Hippocampal formation (tissue), 2 donors: ENCODE measurements around the gene JAKMIP1.

Experiments
- DNase-seq, 2 donors: peaks; one replicate each; lab custom pipeline; 2025; lab: John Stamatoyannopoulos, UW

Gene JAKMIP1

DNA sequence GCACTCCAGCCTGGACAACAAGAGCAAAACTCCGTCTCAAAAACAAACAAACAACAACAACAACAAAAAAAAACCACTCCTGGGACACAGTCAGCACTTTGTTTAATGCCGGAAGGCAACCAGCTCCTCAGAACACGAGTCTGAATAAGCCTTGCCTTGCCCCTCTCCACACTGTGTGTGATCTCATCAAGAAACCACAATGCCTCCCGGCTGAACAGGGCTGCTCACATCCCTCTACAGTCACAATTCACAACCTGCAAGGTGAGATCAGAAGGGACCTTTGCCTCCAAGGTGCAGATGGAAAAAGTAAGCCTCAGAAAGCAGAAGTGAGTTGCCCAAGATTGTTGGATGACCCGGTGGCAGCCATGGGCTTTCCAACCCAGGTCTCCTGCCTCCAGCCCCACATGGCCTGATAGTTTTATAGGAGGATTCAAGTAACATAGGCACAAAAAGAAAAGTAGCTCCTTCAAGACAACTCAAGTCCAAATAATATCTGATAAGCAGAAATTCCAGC, 80.8 kb downstream of the JAKMIP1 start:
- DNase-seq, result no peak

DNA sequence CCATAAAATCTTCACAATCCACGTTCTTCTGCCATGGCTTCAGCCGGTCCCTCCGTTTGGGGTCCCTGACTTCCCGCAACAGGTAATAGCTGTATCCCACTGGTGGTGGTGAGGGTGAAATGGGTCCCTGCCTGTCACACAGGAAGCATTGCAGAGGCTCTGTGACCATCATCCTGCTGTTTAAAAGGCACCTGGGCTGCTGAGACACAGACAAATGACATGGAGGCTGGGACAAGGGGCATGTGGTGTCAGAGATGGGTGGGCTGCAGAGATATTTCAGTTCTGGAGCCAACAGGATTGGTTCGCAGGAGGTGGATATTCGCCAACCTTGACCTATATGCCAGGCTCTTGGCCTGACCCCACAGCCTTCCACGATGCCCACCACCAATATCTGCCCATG, 82.1 kb downstream of the JAKMIP1 start:
- no peak for DNase-seq

DNA sequence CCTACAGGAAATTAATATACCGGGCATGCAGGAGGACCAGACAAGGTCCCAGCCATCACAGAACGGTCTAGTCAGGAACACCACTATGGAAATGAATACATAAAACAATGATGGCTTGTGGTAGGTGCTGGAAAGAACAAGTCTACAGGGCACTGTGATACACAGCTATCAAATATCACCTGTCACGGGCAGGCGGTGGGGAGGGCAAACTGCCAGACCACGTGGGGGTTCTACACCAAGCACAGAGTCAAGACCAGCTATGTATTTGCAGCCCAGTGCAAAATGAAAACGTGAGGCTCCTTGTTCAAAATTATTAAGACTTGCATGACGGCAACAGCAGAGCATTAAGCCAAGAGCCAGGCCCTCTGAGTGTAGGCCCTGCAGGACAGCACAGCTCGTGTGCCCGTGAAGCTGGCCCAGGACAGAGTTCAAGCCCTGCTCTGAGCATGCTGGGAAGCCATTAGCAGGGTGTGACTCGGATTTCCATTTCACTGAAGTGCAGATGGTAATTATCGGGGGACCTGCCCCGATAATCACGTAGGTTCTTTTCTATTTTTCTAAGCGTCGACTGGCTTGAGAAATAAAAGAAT, 83.6 kb downstream of the JAKMIP1 start:
- no peak for DNase-seq

DNA sequence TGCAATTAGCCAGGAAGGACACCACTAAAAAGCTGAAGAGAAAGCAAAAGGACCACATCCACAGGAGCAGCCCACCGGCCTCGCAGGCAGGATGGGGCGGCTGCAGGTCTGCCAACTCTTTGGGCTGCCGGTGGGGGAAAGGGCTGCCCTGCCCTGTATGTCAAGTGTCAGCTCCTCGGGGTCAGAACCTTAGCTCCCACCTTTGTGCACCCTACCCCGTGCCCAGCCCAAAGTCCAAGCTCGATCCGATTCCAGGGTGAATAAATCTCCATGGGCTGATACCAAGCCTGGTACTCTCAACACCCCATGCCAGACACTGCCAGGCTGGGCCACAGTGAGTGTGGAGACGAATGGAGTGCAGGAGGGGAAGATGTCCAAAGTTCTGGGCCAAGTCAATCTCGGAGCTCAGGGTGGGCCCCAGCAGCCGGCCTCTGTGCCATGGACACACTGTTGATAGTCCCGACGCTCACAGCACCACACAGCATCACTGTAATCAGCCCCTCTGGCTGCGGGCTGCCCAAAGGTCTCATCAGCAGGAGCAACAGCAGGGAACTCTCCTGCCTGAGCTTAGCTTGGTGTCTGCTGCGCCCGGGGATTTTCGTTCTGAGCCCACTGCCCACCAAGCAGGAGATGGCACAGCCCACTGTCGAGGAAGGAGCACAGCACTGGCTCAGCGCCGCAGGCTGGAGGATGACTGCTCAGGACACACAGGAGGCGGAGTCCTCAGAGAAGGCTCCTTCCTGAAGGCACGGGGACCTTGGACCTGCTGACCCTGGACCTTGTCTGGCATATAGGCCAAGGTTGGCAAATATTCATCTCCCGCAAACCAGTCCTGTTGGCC, 84.4 kb downstream of the JAKMIP1 start:
- no peak for DNase-seq

DNA sequence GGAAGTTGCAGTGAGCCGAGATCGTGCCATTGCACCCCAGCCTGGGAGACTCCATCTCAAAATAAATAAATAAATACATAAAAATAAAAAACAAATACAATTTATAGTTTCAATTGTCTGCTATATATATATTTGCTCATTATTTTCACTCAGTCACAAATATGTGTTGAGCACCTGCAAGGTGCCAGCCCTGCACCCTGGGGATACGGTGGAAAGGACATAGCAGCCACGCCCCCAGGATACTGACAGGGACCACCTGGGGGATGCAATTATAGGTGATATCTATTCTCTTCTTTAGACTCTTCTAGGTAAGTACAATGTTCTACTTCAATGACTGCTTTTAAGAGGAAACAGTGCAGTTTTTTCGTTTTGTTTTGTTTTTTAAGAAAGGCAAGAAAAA, 85.0 kb downstream of the JAKMIP1 start:
- no peak for DNase-seq

DNA sequence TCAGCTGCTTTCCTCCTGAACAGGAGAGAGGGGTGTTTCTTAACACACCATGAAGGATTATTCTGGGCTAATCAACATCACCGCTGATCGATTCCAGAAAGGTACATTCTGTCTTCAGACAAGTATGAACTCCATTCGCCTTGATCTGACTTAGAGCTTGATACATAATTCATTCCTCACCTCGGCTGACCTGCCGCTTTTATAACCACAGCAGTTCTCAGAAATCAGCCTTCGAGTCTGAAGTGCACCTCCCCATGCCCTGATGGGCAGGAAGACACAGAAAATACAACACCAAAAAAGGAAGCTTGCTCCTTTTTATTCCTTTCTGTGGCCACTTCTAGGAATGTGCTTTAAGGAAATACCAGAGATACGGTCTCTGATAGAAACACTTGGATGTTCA, 85.7 kb downstream of the JAKMIP1 start:
- DNase-seq, result no peak

DNA sequence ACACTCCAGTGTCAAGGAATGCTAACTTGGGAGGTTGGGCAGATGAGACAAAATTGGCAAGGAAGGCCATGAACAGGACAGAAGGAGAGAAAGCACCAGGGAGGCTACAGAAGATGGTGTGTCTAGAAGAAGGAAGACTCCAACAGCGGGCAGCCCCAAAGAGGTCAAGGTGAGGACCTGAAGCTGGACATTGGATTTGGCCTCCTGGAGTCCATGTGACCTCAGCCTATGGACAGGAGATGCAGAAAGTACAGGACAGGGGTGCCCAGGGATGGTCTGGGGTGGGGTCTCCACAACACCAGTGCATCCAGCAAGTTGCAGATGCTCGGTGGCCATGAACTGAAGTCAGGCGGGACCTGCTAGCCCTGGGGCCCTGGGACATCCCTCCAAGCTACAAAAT, 86.2 kb downstream of the JAKMIP1 start:
- no peak for DNase-seq

DNA sequence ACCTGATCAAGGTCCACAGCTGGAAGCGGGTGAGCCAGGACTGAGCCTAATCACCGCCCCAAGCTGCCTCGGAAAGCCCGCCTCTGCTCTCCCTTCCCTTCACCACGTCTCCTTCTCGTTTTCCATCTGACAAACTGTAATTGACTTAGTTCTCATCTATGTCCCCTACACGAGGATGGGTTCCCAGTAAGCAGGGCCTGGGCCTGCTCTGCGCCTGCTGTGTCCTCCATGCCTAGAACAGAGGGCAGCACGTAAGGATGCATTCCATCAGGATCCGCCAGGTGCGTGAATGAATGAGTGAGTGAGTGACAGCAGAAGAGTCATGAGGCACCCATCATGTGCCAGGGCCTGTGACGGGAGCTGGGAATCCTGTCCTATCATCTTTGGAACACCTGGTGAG, 86.7 kb downstream of the JAKMIP1 start:
- DNase-seq, result no peak

DNA sequence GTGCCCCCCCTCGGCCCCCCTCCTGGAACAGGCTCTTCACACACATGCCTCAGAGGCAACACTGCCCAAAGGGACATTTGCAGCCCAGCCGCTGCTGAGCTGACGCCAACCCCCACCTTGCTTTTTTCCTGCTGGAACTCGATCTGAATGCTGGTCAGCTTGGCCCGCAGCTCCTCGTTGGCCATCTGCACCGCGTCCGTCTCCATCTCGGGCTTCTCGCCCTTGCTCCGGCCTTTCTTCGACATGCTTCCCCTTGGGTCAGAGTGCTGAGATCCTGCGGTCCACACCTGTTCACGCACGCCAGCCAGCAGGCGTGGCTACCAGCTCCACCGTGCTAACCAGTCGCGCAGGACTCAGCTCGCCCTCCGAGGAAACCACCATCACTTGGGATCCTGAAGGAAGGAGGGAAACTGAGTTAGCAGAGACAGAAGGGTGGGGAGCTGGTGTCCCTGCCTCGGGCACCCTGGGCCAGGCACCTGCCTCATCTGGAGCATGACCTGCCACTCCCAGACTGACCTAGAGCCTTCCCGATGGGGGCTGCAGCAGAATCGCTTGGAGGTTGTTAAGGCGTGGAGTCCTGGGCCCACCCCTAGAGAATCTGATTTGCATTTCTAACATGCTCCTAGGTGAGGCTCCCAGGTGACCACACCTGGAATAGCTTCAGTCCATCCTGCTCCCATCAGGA, 87.6 kb downstream of the JAKMIP1 start:
- DNase-seq, result no peak

DNA sequence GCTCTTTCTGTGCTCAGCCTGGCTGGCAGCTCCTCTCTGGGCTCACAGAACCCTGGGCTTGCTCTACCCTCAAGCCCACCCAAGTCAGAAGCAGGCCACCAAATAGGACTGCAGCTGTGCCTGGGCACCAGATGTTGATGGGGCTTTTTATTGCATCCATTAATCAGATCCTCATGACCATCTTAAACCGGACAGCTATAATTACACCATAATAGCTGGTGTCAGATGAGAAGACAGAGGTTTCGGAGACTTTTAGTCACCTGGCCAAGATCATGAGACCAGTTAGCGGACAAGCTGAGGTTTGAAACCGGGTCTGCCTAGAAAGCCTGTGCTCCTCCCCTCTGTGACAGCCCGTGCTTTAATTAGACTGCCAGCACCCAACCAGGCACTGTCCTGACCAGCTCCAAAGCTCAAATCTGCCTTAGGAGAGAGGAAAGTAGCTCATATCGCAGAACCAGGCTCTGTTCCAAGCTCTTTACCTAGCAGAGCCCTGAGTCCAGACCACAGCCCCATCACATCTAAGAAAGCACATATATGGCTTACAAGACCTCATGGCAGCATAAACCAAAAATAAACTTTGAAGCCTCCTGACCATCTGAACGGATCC, 88.9 kb downstream of the JAKMIP1 start:
- no peak for DNase-seq

DNA sequence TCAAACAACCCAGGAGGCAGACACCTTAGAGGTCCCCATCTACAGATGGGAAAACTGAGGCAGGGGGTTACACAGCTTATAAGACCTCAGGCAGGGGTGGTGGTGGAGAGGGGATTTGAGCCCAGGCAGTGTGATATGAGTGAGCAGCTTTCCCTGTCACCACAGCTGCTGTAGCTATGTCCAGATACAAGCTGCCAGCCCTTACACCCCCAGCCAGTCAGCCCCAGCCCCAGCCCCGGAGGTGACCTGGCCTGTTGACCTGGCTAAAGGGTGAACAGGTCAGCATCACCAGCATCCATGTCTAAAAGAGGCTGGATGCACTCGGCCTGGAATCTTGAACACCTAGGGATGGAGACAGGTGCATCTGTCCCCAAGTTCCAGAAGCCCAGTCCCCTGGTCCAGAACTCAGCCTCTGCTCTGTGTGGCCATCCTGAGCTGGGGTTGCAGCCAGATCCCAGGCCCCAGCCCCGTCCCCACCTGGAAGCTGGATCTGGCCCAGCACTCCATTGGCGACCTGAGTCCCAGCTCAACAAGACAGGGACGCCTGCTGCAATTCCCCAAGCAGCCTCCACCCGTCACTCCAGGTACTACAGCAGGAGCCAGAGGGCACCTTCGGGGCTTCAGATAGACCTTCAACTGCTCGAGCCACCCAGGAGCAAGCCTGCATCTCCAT, 89.5 kb downstream of the JAKMIP1 start:
- no peak for DNase-seq

DNA sequence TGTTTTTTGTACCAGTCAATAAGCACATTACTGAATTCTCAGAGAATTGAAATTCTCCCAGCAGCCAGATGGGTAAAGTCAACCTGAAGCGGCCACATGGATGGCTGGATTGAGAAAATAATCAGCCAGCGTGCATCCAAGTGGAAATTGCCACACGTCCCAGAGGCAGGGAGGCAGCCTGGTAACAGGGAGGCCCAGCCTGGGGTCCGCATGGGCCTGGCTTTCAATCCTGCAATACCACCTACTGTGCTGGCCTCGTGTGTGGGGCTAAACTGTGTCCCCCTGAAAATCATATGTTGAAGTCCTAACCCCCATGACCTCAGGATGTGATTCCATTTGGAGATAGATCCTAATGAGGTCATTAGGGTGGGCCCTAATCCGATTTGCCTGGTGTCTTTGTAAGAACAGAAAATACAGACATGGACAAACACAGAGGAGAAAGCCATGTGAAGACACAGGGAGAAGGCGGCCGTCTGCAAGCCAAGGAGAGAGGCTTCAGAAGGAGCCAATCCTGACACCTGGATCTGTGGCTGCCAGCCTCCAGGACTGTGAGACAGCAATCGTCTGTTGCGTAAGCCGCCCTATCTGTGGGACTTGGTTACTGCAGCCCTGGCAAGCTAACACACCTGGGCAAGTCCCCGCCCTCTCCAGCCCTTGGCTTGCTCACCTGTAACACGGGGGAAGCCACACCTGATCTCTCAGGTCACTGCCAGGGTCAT, 90.3 kb downstream of the JAKMIP1 start:
- DNase-seq, result no peak

DNA sequence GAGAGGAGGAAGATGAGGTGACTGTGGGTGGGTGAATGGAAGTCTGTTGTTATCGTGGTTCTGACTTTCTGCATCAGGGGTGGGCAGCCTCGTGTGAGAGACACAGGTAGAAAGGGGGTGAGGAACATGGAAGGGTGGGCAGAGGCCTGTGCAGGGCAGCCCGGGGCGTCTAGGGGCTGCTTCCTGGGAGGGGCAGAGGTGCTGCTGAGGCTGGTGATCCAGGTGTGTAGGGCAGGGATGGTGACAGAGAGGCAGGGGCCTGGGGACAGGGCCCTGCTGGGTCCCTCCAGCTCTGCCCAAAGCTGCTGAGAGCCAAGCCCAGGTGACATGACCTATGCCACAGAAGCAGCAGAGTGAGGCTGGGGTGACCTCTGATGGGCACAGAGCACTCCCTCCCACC, 92.5 kb downstream of the JAKMIP1 start:
- no peak for DNase-seq

DNA sequence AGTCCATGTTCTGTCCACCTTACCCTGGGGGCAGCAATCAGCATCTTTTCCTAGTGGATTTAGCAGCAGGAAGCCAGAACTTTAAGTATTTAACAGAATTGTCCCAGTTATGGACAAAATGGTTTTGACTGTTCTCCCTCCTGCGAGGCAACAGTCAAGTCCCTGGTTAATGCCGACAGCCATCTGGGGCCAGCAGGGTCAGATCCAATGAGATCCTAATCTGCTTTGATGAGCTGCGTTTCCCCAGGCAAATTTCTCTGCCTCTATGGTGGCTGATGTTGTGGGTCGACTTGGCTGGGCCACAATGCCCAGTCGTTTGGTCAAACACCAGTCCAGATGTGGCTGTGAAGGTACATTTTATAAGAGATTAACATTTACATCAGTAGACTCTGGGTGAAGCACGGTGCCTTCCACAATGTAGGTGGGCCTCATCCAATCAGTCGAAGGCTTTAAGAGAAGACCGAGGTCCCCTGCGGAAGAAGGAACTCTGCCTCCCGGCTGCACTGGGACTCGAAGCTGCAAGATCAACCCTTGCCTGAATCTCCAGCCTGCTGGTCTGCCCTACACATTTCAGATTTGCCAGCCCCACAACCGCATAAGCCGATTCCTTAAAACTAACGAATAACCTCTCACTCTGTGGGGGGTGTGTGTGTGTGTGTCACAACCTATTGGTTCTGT, 93.1 kb downstream of the JAKMIP1 start:
- DNase-seq, result no peak

DNA sequence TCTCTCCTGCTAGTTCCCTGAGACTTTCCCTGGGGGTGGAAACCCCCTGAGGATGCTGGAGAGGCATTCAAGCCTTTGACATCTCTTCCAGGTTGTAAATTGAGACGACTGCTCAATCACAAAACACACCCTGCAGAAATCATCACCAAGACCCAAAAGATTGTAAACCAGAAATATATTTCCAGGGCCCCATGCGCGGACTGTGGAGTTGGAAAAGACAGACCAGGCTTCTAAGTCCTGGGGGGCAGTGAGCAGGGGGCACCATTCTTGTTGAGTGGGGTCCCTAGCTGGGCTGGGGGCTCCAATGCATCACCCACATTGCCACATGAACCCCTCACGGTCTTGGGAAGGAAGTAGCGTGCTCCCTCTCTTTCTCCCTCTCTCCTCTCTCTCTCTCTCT, 94.2 kb downstream of the JAKMIP1 start:
- DNase-seq, result no peak

DNA sequence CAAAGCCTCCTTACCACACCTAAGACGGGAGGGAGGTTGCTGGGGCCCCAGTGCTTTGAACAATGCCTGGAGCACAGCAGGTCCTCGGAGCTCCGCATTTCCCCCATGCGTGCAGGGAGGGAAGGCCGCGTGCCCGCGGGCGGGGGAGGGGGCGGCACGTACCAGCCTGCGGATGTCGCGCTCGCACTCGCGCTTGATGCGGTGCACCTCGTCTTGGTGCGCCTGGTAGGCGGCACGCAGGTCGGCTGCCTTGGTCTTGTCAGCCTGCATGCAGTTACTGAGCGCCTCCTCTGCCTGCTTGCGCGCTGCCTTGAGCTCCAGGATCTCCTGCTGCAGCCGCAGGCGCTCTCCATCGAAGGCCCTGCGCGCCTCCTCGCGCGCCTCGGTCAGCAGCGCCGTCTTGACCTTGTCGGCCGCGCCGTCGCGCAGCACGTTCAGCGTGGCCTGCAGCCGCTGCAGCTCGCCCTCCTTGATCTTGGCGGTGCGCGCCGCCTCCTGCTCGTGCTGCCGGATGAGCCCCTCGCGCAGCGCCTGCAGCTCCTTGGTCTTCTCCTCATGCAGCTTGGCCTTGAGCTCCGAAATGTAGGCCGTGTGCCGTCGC, 94.9 kb downstream of the JAKMIP1 start:
- DNase-seq, result no peak

DNA sequence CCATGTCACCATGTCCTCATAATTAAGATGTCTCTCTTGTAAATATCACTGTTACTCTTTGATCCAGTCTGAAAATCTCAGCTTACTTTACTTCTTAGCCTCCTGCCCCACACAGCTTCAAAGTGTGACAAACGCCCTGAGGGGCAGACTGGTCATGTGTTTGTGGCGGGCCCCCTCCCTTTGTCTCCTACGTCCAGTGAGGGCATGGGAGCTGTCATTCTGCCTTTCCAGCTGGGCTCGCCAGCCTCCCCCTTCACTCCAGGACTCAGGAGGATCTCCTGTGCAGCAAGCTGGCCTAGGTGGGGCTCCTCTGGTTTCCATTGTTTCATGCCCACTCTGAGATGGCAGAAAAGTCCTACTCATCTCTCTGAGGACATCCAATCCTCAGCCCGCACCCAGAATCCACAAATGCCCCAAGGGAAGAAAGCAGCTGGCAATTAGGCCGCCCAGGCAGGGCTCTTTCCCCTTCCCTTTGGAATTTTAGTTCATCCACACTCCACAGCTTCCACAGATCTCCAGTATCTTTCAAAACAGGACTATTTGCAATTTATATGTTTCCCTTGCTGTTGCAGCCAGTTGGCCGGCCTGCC, 95.7 kb downstream of the JAKMIP1 start:
- no peak for DNase-seq

DNA sequence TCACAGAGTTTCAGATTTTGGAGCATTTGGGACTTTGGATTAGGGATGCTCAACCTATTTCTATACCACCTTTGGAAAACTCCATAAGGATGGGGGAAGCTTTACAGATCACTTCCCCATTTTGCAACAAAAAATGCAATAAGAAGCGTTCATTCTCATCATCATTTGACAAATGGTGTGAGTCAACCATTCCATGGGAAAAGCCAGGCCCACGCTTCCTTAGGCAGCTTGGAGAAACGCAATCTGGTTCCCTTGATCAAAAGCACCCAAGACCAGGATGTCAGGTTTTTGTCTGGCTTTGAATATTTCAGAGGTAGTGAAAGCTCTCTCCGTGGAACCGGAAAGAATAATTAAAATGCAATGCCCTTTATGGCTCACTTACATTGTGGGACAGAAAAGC, 102.8 kb downstream of the JAKMIP1 start:
- DNase-seq, result no peak

DNA sequence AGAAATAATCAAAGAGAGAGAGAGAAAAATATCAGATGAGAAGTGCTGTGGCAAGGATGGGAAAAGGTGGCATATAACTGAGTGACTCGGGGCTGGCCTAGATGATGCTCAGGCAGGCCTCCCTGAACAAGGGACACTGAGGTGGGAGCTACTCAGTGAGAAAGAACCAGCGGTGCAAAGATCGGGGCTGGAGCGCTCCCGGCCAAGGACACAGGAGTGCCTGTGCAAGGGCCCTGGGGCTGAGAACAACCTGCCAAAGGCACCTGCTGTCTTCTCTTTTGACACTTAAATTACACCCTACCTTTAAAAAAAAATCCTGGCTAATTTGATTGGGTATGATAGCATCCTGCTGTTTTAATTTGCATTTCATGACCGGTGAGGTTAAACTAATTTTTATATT, 104.5 kb downstream of the JAKMIP1 start:
- no peak for DNase-seq
